Activated T-cell treated with anti-CD3 and anti-CD28 coated beads, Interleukin-2, amount 50 U/mL, for 24 hours (primary cell): Measurements from ENCODE around the gene DAPK2.
A peak's percentile ranks its signal among the peaks of the same experiment; 100 is the strongest.
"Not testable (repeated sequence)": the region's sequence is repeated elsewhere in the genome, so short reads cannot be mapped to it uniquely, and the experiment has no call there.

Source experiments
- DNase-seq: peaks from one replicate; pipeline ENCODE4 v3.0.0-alpha.2; 2020
- H3K27ac Mint-ChIP-seq: 2 replicates; pipeline ENCODE4 v1.8.0; 2020; ENCODE audit warnings: mild to moderate bottlenecking, mixed read lengths
- H3K27me3 Mint-ChIP-seq: 2 replicates; pipeline ENCODE4 v1.8.0; 2020; ENCODE audit warnings: mixed read lengths
- H3K36me3 Mint-ChIP-seq: 2 replicates; pipeline ENCODE4 v1.8.0; 2020; ENCODE audit warnings: low read depth, mixed read lengths
- H3K4me1 Mint-ChIP-seq: 2 replicates; pipeline ENCODE4 v1.8.0; 2020; ENCODE audit warnings: low read depth, mixed read lengths
- H3K4me3 Mint-ChIP-seq: 2 replicates; pipeline ENCODE4 v1.8.0; 2020; ENCODE audit warnings: mild to moderate bottlenecking, moderate library complexity, mixed read lengths
- H3K9me3 Mint-ChIP-seq: 2 replicates; pipeline ENCODE4 v1.8.0; 2020; ENCODE audit warnings: mixed read lengths

The DAPK2 gene

GRCh38 chr15:63970621-63971426, 75.5 kb downstream of the DAPK2 start:
- Mint-ChIP-seq H3K36me3 (no peaks in the 10 kb centered on the region), H3K27me3 (no peaks in the 10 kb centered on the region), H3K4me3 (peak overlapping the region; percentile 38), H3K9me3 (no peaks in the 10 kb centered on the region), H3K27ac (peak overlapping the region; percentile 94), H3K4me1 (peaks cover 41% of the 10 kb centered on the region)
- DNase-seq, result no peak

DNA sequence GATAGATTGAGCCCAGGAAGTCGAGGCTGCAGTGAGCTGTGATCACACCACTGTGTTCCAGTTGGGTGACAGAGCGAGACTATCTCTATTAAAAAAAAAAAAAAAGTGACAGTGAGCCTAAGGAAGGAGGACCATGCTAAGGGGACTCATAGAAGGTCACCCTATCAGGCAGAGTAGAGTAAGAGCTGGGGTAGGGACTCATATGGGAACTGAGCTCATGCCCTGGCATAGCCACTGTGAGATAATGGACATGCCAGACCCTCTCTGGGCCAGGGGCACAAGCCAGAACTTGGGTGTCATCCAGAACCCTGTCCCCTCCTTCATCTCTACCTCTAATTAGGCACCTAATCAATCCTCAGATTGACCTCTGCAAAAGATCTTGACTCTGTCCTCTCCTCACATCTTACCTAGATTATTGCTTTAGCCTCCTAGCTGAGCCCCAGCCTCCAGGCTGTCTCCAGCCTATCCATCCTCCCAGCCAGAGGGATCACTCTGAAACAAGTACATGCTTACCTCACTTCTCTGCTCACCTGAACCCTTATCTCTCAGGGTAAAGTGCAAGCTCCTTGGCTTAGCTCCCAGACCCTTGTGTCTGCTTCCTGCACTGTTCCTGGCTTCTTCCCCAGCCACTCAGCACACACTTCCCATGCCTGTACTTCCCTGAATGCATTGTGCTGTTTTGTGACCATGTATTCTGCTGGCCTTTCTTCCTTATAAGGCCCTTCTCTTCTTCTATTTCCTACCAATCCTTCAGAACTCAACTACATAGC, 76.4 kb downstream of the DAPK2 start:
- Mint-ChIP-seq H3K9me3 (peaks cover 2% of the 10 kb centered on the region), H3K4me1 (peaks cover 41% of the 10 kb centered on the region), H3K27me3 (no peaks in the 10 kb centered on the region), H3K4me3 (no peak overlapping the region), H3K27ac (peak overlapping the region; percentile 94), H3K36me3 (no peaks in the 10 kb centered on the region)
- DNase-seq, result no peak

GRCh38 chr15:63968700-63969099, 77.6 kb downstream of the DAPK2 start:
- no peak overlapping the region for H3K27ac Mint-ChIP-seq
- peaks cover 10% of the 10 kb centered on the region for H3K9me3 Mint-ChIP-seq
- H3K4me1 Mint-ChIP-seq, result peaks cover 41% of the 10 kb centered on the region
- H3K27me3 Mint-ChIP-seq, result no peaks in the 10 kb centered on the region
- no peak overlapping the region for H3K4me3 Mint-ChIP-seq
- H3K36me3 Mint-ChIP-seq, result no peaks in the 10 kb centered on the region
- DNase-seq, result no peak

GRCh38 chr15:63968122-63968524, 78.2 kb downstream of the DAPK2 start:
- no peaks in the 10 kb centered on the region for H3K27me3 Mint-ChIP-seq
- peaks cover 38% of the 10 kb centered on the region for H3K4me1 Mint-ChIP-seq
- no peaks in the 10 kb centered on the region for H3K36me3 Mint-ChIP-seq
- DNase-seq, result no peak
- H3K4me3 Mint-ChIP-seq, result no peak overlapping the region
- H3K27ac Mint-ChIP-seq, result no peak overlapping the region
- peaks cover 10% of the 10 kb centered on the region for H3K9me3 Mint-ChIP-seq

DNA sequence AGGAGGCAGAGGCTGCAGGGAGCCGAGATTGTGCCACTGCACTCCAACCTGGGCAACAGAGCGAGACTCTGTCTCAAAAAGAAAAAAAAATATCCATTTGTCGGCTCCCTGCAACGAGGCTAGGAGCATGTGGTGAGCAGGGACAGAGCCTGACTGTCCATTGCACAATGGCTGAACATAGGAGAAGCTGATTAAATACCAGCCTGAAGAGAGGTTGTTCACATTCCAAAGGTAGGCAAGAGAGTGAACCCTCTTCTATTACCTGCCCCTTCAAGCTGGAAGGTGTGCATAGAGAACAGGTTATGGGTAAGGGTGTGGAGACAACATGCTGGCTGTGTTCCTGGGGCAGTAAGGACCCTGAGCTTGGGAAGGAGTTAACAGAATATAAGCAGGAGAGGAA, 78.7 kb downstream of the DAPK2 start:
- DNase-seq, result no peak
- Mint-ChIP-seq H3K27me3 (no peaks in the 10 kb centered on the region), H3K27ac (no peak overlapping the region), H3K36me3 (no peaks in the 10 kb centered on the region), H3K4me3 (no peak overlapping the region), H3K4me1 (peaks cover 38% of the 10 kb centered on the region), H3K9me3 (peaks cover 10% of the 10 kb centered on the region)

DNA sequence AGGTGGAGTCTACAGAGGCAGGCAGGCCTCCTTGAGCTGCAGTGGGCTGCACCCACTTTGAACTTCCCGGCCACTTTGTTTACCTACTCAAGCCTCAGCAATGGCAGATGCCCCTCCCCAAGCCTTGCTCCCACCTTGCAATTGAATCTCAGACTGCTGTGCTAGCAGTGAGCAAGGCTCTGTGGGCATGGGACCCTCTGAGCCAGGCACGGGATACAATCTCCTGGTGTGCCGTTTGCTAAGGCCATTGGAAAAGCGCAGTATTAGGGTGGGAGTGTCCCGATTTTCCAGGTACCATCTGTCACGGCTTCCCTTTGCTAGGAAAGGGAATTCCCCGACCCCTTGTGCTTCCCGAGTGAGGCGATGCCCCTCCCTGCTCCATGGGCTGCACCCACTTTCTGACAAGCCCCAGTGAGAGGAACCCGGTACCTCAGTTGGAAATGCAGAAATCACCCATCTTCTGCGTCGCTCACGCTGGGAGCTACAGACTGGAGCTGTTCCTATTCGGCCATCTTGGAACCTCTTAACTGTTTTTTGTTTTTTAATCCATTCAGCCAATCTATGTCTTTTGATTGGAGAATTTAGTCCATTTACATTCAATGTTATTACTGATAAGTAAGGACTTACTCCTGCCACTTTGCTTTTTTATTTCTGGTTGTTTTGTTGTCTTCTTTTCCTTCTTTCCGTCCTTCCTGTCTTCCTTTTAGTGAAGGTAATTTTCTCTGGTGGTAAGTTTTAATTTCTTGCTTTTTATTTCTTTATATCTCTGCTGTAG, 83.2 kb downstream of the DAPK2 start:
- H3K27me3 Mint-ChIP-seq, H3K27ac Mint-ChIP-seq, H3K36me3 Mint-ChIP-seq, H3K4me3 Mint-ChIP-seq, H3K4me1 Mint-ChIP-seq, H3K9me3 Mint-ChIP-seq, DNase-seq: not testable (repeated sequence)

GRCh38 chr15:63953524-63953923, 92.8 kb downstream of the DAPK2 start:
- Mint-ChIP-seq H3K4me1 (peaks cover 4% of the 10 kb centered on the region), H3K9me3 (no peaks in the 10 kb centered on the region), H3K4me3 (no peak overlapping the region), H3K27ac (no peak overlapping the region), H3K36me3 (no peaks in the 10 kb centered on the region), H3K27me3 (no peaks in the 10 kb centered on the region)
- no peak for DNase-seq

- Mint-ChIP-seq H3K27me3 (no peaks in the 10 kb centered on the region), H3K27ac (no peak overlapping the region), H3K4me1 (peaks cover 4% of the 10 kb centered on the region), H3K9me3 (no peaks in the 10 kb centered on the region), H3K36me3 (no peaks in the 10 kb centered on the region), H3K4me3 (no peak overlapping the region)
- no peak for DNase-seq
Observed at GRCh38 chr15:63950911-63951481, 95.3 kb downstream of the DAPK2 start.

DNA sequence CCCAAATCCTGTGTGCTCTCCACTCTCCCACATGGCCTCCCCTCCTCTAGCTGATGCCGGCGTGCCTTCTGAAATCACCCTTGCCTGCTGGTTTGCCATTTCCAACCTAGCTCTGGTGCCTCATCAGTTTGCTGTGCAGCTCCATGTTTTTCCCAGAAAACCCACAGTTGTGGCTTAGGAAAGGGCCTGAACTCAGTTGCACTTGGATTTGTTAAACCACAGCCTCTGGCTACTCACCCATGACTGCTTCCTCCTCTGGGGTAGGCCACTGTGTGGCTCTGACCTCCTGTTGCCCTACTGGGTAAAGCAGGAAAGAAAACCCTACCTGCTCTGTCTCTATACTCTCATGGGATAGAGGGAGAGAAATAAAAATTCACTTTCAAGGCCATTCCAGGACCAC, 97.3 kb downstream of the DAPK2 start:
- Mint-ChIP-seq H3K4me1 (peaks cover 9% of the 10 kb centered on the region), H3K27me3 (no peaks in the 10 kb centered on the region), H3K4me3 (no peak overlapping the region), H3K9me3 (no peaks in the 10 kb centered on the region), H3K36me3 (no peaks in the 10 kb centered on the region), H3K27ac (no peak overlapping the region)
- no peak for DNase-seq

DNA sequence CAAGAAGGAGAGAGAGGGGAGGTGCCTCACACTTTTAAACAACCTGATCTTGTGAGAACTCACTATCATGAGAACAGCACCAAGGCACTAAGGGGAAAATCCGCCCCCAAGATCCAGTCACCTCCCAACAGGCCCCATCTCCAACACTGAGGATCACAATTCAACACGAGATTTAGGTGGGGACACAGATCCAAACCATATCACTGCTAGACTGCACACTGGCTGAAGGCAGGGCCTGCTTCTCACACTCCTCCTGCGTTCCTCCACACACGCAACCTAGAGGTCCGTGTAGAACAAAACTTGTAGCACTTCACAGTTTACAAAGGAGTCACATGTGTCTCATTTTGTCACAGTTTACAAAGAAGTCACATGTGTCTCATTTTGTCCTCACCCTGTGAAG, 97.8 kb downstream of the DAPK2 start:
- no peaks in the 10 kb centered on the region for H3K9me3 Mint-ChIP-seq
- peaks cover 9% of the 10 kb centered on the region for H3K4me1 Mint-ChIP-seq
- H3K36me3 Mint-ChIP-seq, result no peaks in the 10 kb centered on the region
- H3K4me3 Mint-ChIP-seq, result no peak overlapping the region
- DNase-seq, result no peak
- H3K27me3 Mint-ChIP-seq, result no peaks in the 10 kb centered on the region
- H3K27ac Mint-ChIP-seq, result no peak overlapping the region

- no peak overlapping the region for H3K4me3 Mint-ChIP-seq
- H3K27ac Mint-ChIP-seq, result no peak overlapping the region
Observed at GRCh38 chr15:63947228-63947627, 99.1 kb downstream of the DAPK2 start.

GRCh38 chr15:63946524-63947065, 99.7 kb downstream of the DAPK2 start:
- no peaks in the 10 kb centered on the region for H3K9me3 Mint-ChIP-seq
- H3K4me1 Mint-ChIP-seq, result peaks cover 5% of the 10 kb centered on the region
- no peak overlapping the region for H3K4me3 Mint-ChIP-seq
- H3K27me3 Mint-ChIP-seq, result no peaks in the 10 kb centered on the region
- no peaks in the 10 kb centered on the region for H3K36me3 Mint-ChIP-seq
- no peak overlapping the region for H3K27ac Mint-ChIP-seq
- no peak for DNase-seq

More at GRCh38 chr15:63947228-63947627, 99.1 kb downstream of the DAPK2 start:
- Mint-ChIP-seq H3K27me3 (no peaks in the 10 kb centered on the region), H3K9me3 (no peaks in the 10 kb centered on the region), H3K4me1 (peaks cover 7% of the 10 kb centered on the region), H3K36me3 (no peaks in the 10 kb centered on the region)
- DNase-seq, result no peak

GRCh38 chr15:63945838-63946298, 100.4 kb downstream of the DAPK2 start:
- no peak for DNase-seq
- no peak overlapping the region for H3K27ac Mint-ChIP-seq
- no peaks in the 10 kb centered on the region for H3K27me3 Mint-ChIP-seq
- H3K36me3 Mint-ChIP-seq, result no peaks in the 10 kb centered on the region
- H3K9me3 Mint-ChIP-seq, result no peaks in the 10 kb centered on the region
- H3K4me3 Mint-ChIP-seq, result no peak overlapping the region
- H3K4me1 Mint-ChIP-seq, result peaks cover 5% of the 10 kb centered on the region
